Measurements from ENCODE around the gene CACNA1S.

GRCh38 chr1:201096977-201097856, 15.0 kb downstream of the CACNA1S start:
- TF ChIP-seq POLR2A (IDR thresholded peaks at IDR 0.05; ENCODE audit: extremely low read depth, insufficient read length) (no peak), CTCF (IDR thresholded peaks at IDR 0.05; ENCODE audit: low read depth, low read length) (no peak), MAX (IDR thresholded peaks at IDR 0.05; ENCODE audit: low read depth, low read length) (no peak)

Data from NB4 (cell line).